ENCODE measurements around the gene EEFSEC. TPM values are rescaled to one million over a fixed set of nuclear protein-coding genes. Genes with fewer than 3 reads are reported as not detected.

Gene EEFSEC
- polyA plus RNA-seq, 1 donor (not counting 4 experiments of a cell fraction or from before 2014, with no cell fraction given): 8.7 TPM

GRCh38 chr3:128434524-128434923 is 281.2 kb downstream of the EEFSEC start:
- no peaks in the 10 kb centered on the region for H3K36me3 ChIP-seq (ENCODE audit: control insufficient read depth in 2 of 2, extremely low read depth in 1 of 2, insufficient read depth in 2 of 2, low read length in 2 of 2)
- TF ChIP-seq CTCF (optimal IDR thresholded peaks at IDR 0.05 in 1 of 3, IDR thresholded peaks at IDR 0.05 in 1 of 3, conservative IDR thresholded peaks at IDR 0.05 in 1 of 3; ENCODE audit: extremely low read depth in 1 of 3, insufficient read depth in 2 of 3, low read length in 3 of 3): no peak
- TF ChIP-seq EZH2 (IDR thresholded peaks at IDR 0.05; ENCODE audit: low read length): no peak
- H4K20me1 ChIP-seq (ENCODE audit: control insufficient read depth, extremely low read depth, insufficient read depth, low read length): peaks cover 3% of the 10 kb centered on the region
- H3K9ac ChIP-seq (ENCODE audit: control insufficient read depth, extremely low read depth, insufficient read depth, low read length): no peak overlapping the region
- no peak overlapping the region for H2AFZ ChIP-seq (ENCODE audit: control insufficient read depth, low read length)
- H3K4me2 ChIP-seq (ENCODE audit: control insufficient read depth, extremely low read depth, insufficient read depth, low read depth, low read length): no peak overlapping the region
- FAIRE-seq: no peak
- DNase-seq (ENCODE audit: low read depth, low spot score): no peak
- no peak overlapping the region for H3K27ac ChIP-seq (ENCODE audit: control insufficient read depth, insufficient read depth, low read length)
- H3K9me3 ChIP-seq (ENCODE audit: control insufficient read depth, low read depth, low read length): no peaks in the 10 kb centered on the region
- dilution Hi-C loops (cut with MboI; ENCODE audit: extremely low pct_ligation_motif_present, low sequenced_read_pairs): no loop called here
- H3K27me3 ChIP-seq (ENCODE audit: control insufficient read depth, extremely low read depth, insufficient read depth, low read length): peaks cover 61% of the 10 kb centered on the region
- H3K79me2 ChIP-seq (ENCODE audit: control insufficient read depth, insufficient read depth, low read length): no peaks in the 10 kb centered on the region
- H3K9me1 ChIP-seq (ENCODE audit: control insufficient read depth, extremely low read depth, insufficient read depth, low read length): no peaks in the 10 kb centered on the region
- no peaks in the 10 kb centered on the region for H3K4me1 ChIP-seq (ENCODE audit: control insufficient read depth, extremely low read depth, insufficient read depth, low read length)
- no peak overlapping the region for H3K4me3 ChIP-seq (ENCODE audit: control insufficient read depth in 2 of 3, extremely low read depth in 1 of 3, insufficient read depth in 2 of 3, low read depth in 1 of 3, low read length in 3 of 3)

- no peak overlapping the region for H2AFZ ChIP-seq (ENCODE audit: control insufficient read depth, low read length)
- FAIRE-seq: no peak
These were observed 281.8 kb downstream of the EEFSEC start for GRCh38 chr3:128435058-128435457.

More at GRCh38 chr3:128435058-128435457, 281.8 kb downstream of the EEFSEC start:
- no peaks in the 10 kb centered on the region for H3K79me2 ChIP-seq (ENCODE audit: control insufficient read depth, insufficient read depth, low read length)
- H3K36me3 ChIP-seq (ENCODE audit: control insufficient read depth in 2 of 2, extremely low read depth in 1 of 2, insufficient read depth in 2 of 2, low read length in 2 of 2): no peaks in the 10 kb centered on the region
- peaks cover 3% of the 10 kb centered on the region for H4K20me1 ChIP-seq (ENCODE audit: control insufficient read depth, extremely low read depth, insufficient read depth, low read length)
- TF ChIP-seq EZH2 (IDR thresholded peaks at IDR 0.05; ENCODE audit: low read length): no peak
- no peak for TF ChIP-seq CTCF (optimal IDR thresholded peaks at IDR 0.05 in 1 of 3, IDR thresholded peaks at IDR 0.05 in 1 of 3, conservative IDR thresholded peaks at IDR 0.05 in 1 of 3; ENCODE audit: extremely low read depth in 1 of 3, insufficient read depth in 2 of 3, low read length in 3 of 3)
- DNase-seq (ENCODE audit: low read depth, low spot score): no peak
- no peak overlapping the region for H3K9ac ChIP-seq (ENCODE audit: control insufficient read depth, extremely low read depth, insufficient read depth, low read length)
- no peaks in the 10 kb centered on the region for H3K4me1 ChIP-seq (ENCODE audit: control insufficient read depth, extremely low read depth, insufficient read depth, low read length)
- no peak overlapping the region for H3K4me3 ChIP-seq (ENCODE audit: control insufficient read depth in 2 of 3, extremely low read depth in 1 of 3, insufficient read depth in 2 of 3, low read depth in 1 of 3, low read length in 3 of 3)
- H3K4me2 ChIP-seq (ENCODE audit: control insufficient read depth, extremely low read depth, insufficient read depth, low read depth, low read length): no peak overlapping the region
- H3K9me3 ChIP-seq (ENCODE audit: control insufficient read depth, low read depth, low read length): no peaks in the 10 kb centered on the region
- H3K9me1 ChIP-seq (ENCODE audit: control insufficient read depth, extremely low read depth, insufficient read depth, low read length): no peaks in the 10 kb centered on the region
- dilution Hi-C loops (cut with MboI; ENCODE audit: extremely low pct_ligation_motif_present, low sequenced_read_pairs): no loop called here
- no peak overlapping the region for H3K27ac ChIP-seq (ENCODE audit: control insufficient read depth, insufficient read depth, low read length)
- H3K27me3 ChIP-seq (ENCODE audit: control insufficient read depth, extremely low read depth, insufficient read depth, low read length): peaks cover 55% of the 10 kb centered on the region
